Spleen (tissue), 11 donors: Measurements from ENCODE around the gene ATP1A2. TPM values are rescaled to one million over a fixed set of nuclear protein-coding genes. Genes with fewer than 3 reads are reported as not detected.

Source experiments
- DNase-seq: peaks from one replicate; pipeline ENCODE4 v3.0.0-alpha.2; 2020
- H3K27ac ChIP-seq, 8 donors: fragments of 200-600 bp; sonication (generic) in 7 of 8; 1 replicate in 4 of 8; 2 replicates in 4 of 8; pipeline versions ENCODE4 v1.5.0 to v1.8.0; 2016 to 2021; ENCODE audit warnings: inconsistent platforms in 4 of 8, mild to moderate bottlenecking in 4 of 8, moderate library complexity in 1 of 8
- H3K27me3 ChIP-seq, 7 donors: fragments of 200-600 bp; sonication (generic) in 6 of 7; replicated peaks in 1 of 7; 1 replicate in 4 of 7; 2 replicates in 3 of 7; pipeline versions ENCODE4 v1.5.0 to v1.8.0; 2016 to 2021; ENCODE audit warnings: inconsistent platforms in 3 of 7, mild to moderate bottlenecking in 1 of 7
- H3K36me3 ChIP-seq, 6 donors: fragments of 200-600 bp; sonication (generic) in 5 of 6; 1 replicate in 4 of 6; 2 replicates in 2 of 6; pipeline versions ENCODE4 v1.5.0 to v1.8.0; 2016 to 2021; ENCODE audit warnings: inconsistent platforms in 2 of 6
- H3K4me1 ChIP-seq, 6 donors: fragments of 200-600 bp; sonication (generic) in 5 of 6; 1 replicate in 3 of 6; 2 replicates in 3 of 6; pipeline versions ENCODE4 v1.5.0 to v1.8.0; 2016 to 2021; ENCODE audit warnings: inconsistent platforms in 3 of 6
- H3K4me3 ChIP-seq, 8 donors: fragments of 200-600 bp; sonication (generic) in 7 of 8; 1 replicate in 4 of 8; 2 replicates in 4 of 8; pipeline versions ENCODE4 v1.5.0 to v1.8.0; 2016 to 2021; ENCODE audit warnings: inconsistent platforms in 4 of 8, mild to moderate bottlenecking in 4 of 8, moderate library complexity in 2 of 8
- H3K9me3 ChIP-seq, 8 donors: fragments of 200-600 bp; sonication (generic) in 7 of 8; 1 replicate in 4 of 8; 2 replicates in 4 of 8; pipeline versions ENCODE4 v1.5.0 to v1.8.0; 2016 to 2021; ENCODE audit warnings: inconsistent platforms in 4 of 8
- CTCF ChIP-seq, 11 experiments: fragments of 200-600 bp in 7 of 11; fragments of 450-650 bp in 4 of 11; sonication (generic) in 4 of 11; IDR thresholded peaks in 8 of 11; conservative IDR thresholded peaks in 3 of 11; 1 replicate in 7 of 11; 2 replicates in 4 of 11; pipeline versions ENCODE4 v1.4.0 to v1.8.0; 2016 to 2021; ENCODE audit warnings: antibody characterized with exemption in 11 of 11, inconsistent platforms in 4 of 11, mild to moderate bottlenecking in 1 of 11
- POLR2A ChIP-seq, 3 donors: fragments of 450-650 bp; IDR thresholded peaks; one replicate each; pipeline ENCODE4 v1.5.1; 2017; ENCODE audit warnings: antibody characterized with exemption in 3 of 3, mild to moderate bottlenecking in 1 of 3
- POLR2AphosphoS5 ChIP-seq, 3 donors: sonication (generic); formaldehyde crosslinking; IDR thresholded peaks; one replicate each; pipeline ENCODE4 v1.5.1; 2017; ENCODE audit warnings: antibody characterized with exemption in 3 of 3
- intact Hi-C: fragments of 100-400 bp; cut with DNase I; formaldehyde crosslinking; loops from one replicate; pipeline ENCODE4 v1.15.0; 2023; ENCODE audit warnings: low total_unique reads
- polyA plus RNA-seq, 3 donors: library from polyadenylated mRNA; stranded (reverse); fragments of 200-250 nt; gene quantifications; one replicate each; pipeline ENCODE4 v1.2.1, GENCODE V29; 2013
- total RNA-seq, 7 donors: library from RNA; depleted of rRNA in 3 of 7; stranded (reverse); fragments of >200 nt in 3 of 7; fragmentation: NEBNext Ultra II Directional in 4 of 7; extraction: Animal tissue kit (Norgen Biotek cat#: 25700) in 4 of 7; gene quantifications; one replicate each; pipeline versions ENCODE4 v1.1.0 to v1.2.1, GENCODE V29; 2016 to 2021
- donor health status: healthy with polysubstance abuse.
- donor health status: DM: no; HTN: no; CAD: no; lungs with moderate emphysema.
- donor health status: DM: no; HTN: no; CAD: no.
- donor health status: Bipolar disorder and iron deficiency.
- donor health status: healthy.
- donor health status: DM: no; HTN: no; CAD: no.
- donor health status: DM: yes; HTN: yes; CAD: no.

The ATP1A2 gene
- total and polyA plus RNA-seq, 10 donors, result 0.13 to 19.1 (median 0.85) TPM

GRCh38 chr1:160192234-160192633 lies 76.7 kb downstream of the ATP1A2 start:
- H3K36me3 ChIP-seq, result no peaks in the 10 kb centered on the region
- no peaks in the 10 kb centered on the region for H3K27me3 ChIP-seq
- no peaks in the 10 kb centered on the region for H3K9me3 ChIP-seq
- intact Hi-C loops, result loop anchor here (5.0 kb wide), 2 partner anchors 100 to 185 kb away; no protein-coding TSS in a partner anchor
- TF ChIP-seq CTCF (IDR thresholded peaks at IDR 0.05 in 8 of 11, conservative IDR thresholded peaks at IDR 0.05 in 3 of 11) (no peak), POLR2A (IDR thresholded peaks at IDR 0.05) (no peak), POLR2AphosphoS5 (IDR thresholded peaks at IDR 0.05) (no peak)
- no peak for DNase-seq
- H3K4me3 ChIP-seq, result no peak overlapping the region
- no peak overlapping the region for H3K27ac ChIP-seq
- peaks cover 0 to 21% (median 12%) of the 10 kb centered on the region in 6 donors for H3K4me1 ChIP-seq

Other genes with a start within 250 kb of the ATP1A2 start
- gene CFAP45, start 215.6 kb upstream of the ATP1A2 start, total RNA-seq, result 1 to 10 TPM; 1.1 to 3.0 (median 2.0) TPM
- gene CFAP45, start 215.6 kb upstream of the ATP1A2 start, polyA plus RNA-seq, result 1 to 10 TPM in 2 of 3 donors, under 1 TPM in 1; 0.58 to 2.8 (median 1.2) TPM
- 100 to 1,000 TPM; 341 to 505 (median 407) TPM for gene TAGLN2, start 190.3 kb upstream of the ATP1A2 start, total RNA-seq
- gene TAGLN2, start 190.3 kb upstream of the ATP1A2 start, polyA plus RNA-seq, result 100 to 1,000 TPM; 351 to 525 (median 475) TPM
- 1 to 10 TPM in 4 of 7 donors, under 1 TPM in 3; 0.64 to 2.1 (median 1.1) TPM for gene IGSF9, start 170.1 kb upstream of the ATP1A2 start, total RNA-seq
- under 1 TPM; 0.12 to 0.80 (median 0.46) TPM for gene IGSF9, start 170.1 kb upstream of the ATP1A2 start, polyA plus RNA-seq
- 1 to 10 TPM in 1 of 7 donors, under 1 TPM in 2, not detected in 4; 0.67 to 1.3 (median 0.89) TPM for gene SLAMF9, start 161.5 kb upstream of the ATP1A2 start, total RNA-seq
- under 1 TPM; 0.14 to 0.26 (median 0.22) TPM for gene SLAMF9, start 161.5 kb upstream of the ATP1A2 start, polyA plus RNA-seq
- gene PIGM, start 83.8 kb upstream of the ATP1A2 start, total RNA-seq, result 1 to 10 TPM; 4.2 to 8.5 (median 6.8) TPM
- gene PIGM, start 83.8 kb upstream of the ATP1A2 start, polyA plus RNA-seq, result 1 to 10 TPM; 2.1 to 2.7 (median 2.4) TPM
- gene KCNJ10, start 45.6 kb upstream of the ATP1A2 start, total RNA-seq, result 10 to 100 TPM in 5 of 7 donors, 1 to 10 TPM in 2; 6.5 to 30.8 (median 23.9) TPM
- gene KCNJ10, start 45.6 kb upstream of the ATP1A2 start, polyA plus RNA-seq, result 1 to 10 TPM; 3.7 to 3.9 (median 3.8) TPM
- gene KCNJ9, start 34.2 kb upstream of the ATP1A2 start, total RNA-seq, result not detected
- gene KCNJ9, start 34.2 kb upstream of the ATP1A2 start, polyA plus RNA-seq, result not detected
- gene IGSF8, start 17.1 kb upstream of the ATP1A2 start, total RNA-seq, result 10 to 100 TPM; 16.8 to 28.9 (median 25.3) TPM
- gene IGSF8, start 17.1 kb upstream of the ATP1A2 start, polyA plus RNA-seq, result 10 to 100 TPM; 15.6 to 23.1 (median 16.1) TPM
- 1 to 10 TPM in 2 of 7 donors, under 1 TPM in 3, not detected in 2; 0.70 to 2.9 (median 0.97) TPM for gene ATP1A4, start 35.8 kb downstream of the ATP1A2 start, total RNA-seq
- gene ATP1A4, start 35.8 kb downstream of the ATP1A2 start, polyA plus RNA-seq, result 1 to 10 TPM in 1 of 3 donors, under 1 TPM in 2; 0.85 to 2.3 (median 0.93) TPM
- gene CASQ1, start 74.8 kb downstream of the ATP1A2 start, total RNA-seq, result 1 to 10 TPM in 1 of 7 donors, under 1 TPM in 3, not detected in 3; 0.37 to 1.1 (median 0.91) TPM
- 1 to 10 TPM in 2 of 3 donors, under 1 TPM in 1; 0.45 to 1.5 (median 1.5) TPM for gene CASQ1, start 74.8 kb downstream of the ATP1A2 start, polyA plus RNA-seq
- gene PEA15, start 89.6 kb downstream of the ATP1A2 start, total RNA-seq, result 100 to 1,000 TPM in 4 of 7 donors, 10 to 100 TPM in 3; 73.4 to 158 (median 126) TPM
- 100 to 1,000 TPM in 1 of 3 donors, 10 to 100 TPM in 2; 80.1 to 167 (median 86.8) TPM for gene PEA15, start 89.6 kb downstream of the ATP1A2 start, polyA plus RNA-seq
- gene DCAF8, start 146.8 kb downstream of the ATP1A2 start, total RNA-seq, result 100 to 1,000 TPM; 146 to 210 (median 157) TPM
- gene DCAF8, start 146.8 kb downstream of the ATP1A2 start, polyA plus RNA-seq, result 10 to 100 TPM; 59.4 to 92.9 (median 83.4) TPM
- 10 to 100 TPM; 47.1 to 63.8 (median 51.9) TPM for gene PEX19, start 169.4 kb downstream of the ATP1A2 start, total RNA-seq
- gene PEX19, start 169.4 kb downstream of the ATP1A2 start, polyA plus RNA-seq, result 10 to 100 TPM; 11.2 to 18.2 (median 15.0) TPM
- gene COPA, start 227.5 kb downstream of the ATP1A2 start, total RNA-seq, result 100 to 1,000 TPM; 112 to 181 (median 136) TPM
- 10 to 100 TPM; 41.3 to 51.3 (median 42.1) TPM for gene COPA, start 227.5 kb downstream of the ATP1A2 start, polyA plus RNA-seq
- gene NCSTN, start 227.6 kb downstream of the ATP1A2 start, total RNA-seq, result 100 to 1,000 TPM in 2 of 7 donors, 10 to 100 TPM in 5; 72.4 to 109 (median 89.7) TPM
- gene NCSTN, start 227.6 kb downstream of the ATP1A2 start, polyA plus RNA-seq, result 10 to 100 TPM; 36.2 to 41.8 (median 39.8) TPM